Fibroblast of villous mesenchyme (primary cell): ENCODE measurements around the gene APBB2. TPM values are rescaled to one million over a fixed set of nuclear protein-coding genes. Genes with fewer than 3 reads are reported as not detected.
"Not testable (repeated sequence)": the region's sequence is repeated elsewhere in the genome, so short reads cannot be mapped to it uniquely, and the experiment has no call there.

Source experiments
- DNase-seq: peaks from one replicate; pipeline ENCODE4 v3.0.0-alpha.2; 2010; ENCODE audit warnings: low read depth
- H3K4me3 ChIP-seq: 2 replicates; pipeline ENCODE4 v1.5.1; 2011; ENCODE audit warnings: low read depth, mild to moderate bottlenecking, low read length
- total RNA-seq: library from RNA; depleted of rRNA; stranded (reverse); fragments of >200 nt; gene quantifications from 2 replicates; pipeline ENCODE4 v1.2.3, GENCODE V29; 2012
- TF ChIP-seq, protein P1 (sequence below): IDR thresholded peaks from 2 replicates; pipeline ENCODE4 v1.5.1; 2012; ENCODE audit warnings: low read depth, mild to moderate bottlenecking, low read length; ENCODE audit not compliant: insufficient read depth

APBB2 gene
- total RNA-seq, 1 donor = 133 TPM

DNA sequence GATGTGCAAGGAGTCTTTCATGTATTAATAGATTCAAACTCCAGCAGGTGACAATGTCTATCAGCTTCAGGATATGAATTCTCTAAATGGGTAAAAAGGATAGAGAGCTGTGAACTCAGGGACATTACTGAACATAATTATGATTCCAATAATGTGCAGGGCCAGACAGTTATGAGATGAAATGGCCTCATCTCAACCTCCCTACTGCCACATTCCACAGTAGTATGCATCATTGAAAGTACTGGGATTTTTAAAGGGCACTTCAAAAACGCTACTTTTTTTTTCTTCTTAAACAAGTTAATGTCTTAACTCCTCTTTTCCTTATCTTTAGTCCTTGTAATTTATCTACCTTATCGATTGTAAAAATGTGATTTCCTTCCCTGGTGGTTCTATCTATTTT, 202.0 kb downstream of the APBB2 start:
- no peak overlapping the region for H3K4me3 ChIP-seq
- peak; percentile 57 for DNase-seq
- TF ChIP-seq, protein P1, sequence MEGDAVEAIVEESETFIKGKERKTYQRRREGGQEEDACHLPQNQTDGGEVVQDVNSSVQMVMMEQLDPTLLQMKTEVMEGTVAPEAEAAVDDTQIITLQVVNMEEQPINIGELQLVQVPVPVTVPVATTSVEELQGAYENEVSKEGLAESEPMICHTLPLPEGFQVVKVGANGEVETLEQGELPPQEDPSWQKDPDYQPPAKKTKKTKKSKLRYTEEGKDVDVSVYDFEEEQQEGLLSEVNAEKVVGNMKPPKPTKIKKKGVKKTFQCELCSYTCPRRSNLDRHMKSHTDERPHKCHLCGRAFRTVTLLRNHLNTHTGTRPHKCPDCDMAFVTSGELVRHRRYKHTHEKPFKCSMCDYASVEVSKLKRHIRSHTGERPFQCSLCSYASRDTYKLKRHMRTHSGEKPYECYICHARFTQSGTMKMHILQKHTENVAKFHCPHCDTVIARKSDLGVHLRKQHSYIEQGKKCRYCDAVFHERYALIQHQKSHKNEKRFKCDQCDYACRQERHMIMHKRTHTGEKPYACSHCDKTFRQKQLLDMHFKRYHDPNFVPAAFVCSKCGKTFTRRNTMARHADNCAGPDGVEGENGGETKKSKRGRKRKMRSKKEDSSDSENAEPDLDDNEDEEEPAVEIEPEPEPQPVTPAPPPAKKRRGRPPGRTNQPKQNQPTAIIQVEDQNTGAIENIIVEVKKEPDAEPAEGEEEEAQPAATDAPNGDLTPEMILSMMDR = no peak

DNA sequence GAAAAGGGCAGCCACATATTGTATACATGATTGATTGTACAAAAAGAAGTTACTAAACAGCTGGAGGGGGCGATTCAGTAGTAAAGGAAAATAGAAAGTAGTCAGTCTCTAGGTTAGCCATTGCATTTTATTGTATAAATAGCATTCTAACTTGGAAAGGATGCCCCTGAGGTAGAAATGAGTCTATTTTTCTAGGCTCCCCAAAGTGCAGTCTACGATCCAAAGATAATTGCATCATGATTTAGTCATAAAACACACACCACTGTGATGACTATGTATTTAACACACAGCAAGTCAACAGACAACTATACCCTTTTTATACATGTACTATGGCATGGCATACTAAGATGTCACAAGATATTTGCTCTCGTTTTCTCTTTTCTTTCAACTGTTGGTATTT, 204.9 kb downstream of the APBB2 start:
- TF ChIP-seq, protein P1 = no peak
- no peak overlapping the region for H3K4me3 ChIP-seq
- peak; percentile 65 for DNase-seq

DNA sequence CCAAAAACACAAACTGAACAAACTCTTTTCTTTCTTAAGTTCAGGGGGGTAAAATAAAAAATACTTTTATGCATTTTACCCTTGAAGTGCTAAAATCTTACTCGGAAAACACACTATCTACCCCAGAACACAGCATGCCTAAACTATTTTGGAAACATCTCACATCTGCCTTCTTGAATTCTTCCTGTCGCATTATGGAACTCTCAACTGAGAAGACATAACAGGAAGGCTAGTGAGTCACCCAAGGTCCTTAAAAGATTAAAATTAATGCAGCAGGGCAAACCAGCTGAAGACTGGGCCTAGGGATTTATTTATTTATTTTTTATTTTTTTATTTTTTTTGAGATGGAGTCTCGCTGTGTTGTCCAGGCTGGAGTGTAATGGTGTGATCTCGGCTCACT, 208.2 kb downstream of the APBB2 start:
- TF ChIP-seq, protein P1 = no peak
- H3K4me3 ChIP-seq = no peak overlapping the region
- DNase-seq = peak; percentile 55

DNA sequence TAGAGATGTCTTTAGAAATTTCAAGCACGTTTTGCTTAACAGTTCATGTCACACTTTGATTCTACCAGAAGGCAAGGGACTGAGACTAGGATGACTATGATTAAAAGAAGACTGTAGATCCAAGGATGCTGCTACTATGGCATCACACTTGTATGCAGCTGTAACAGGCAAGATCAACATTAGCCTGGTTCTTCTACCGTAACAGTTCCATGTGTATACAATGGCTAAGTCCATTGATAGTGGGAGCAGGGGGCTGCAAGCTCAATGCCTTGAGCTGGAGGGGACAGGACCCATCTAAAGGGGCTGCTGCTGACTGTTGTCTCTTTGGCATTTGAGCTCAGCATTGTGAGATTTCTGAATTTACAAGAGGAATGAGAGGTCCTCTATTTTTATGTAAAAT, 212.0 kb downstream of the APBB2 start:
- DNase-seq = no peak
- no peak overlapping the region for H3K4me3 ChIP-seq
- TF ChIP-seq, protein P1 = no peak

DNA sequence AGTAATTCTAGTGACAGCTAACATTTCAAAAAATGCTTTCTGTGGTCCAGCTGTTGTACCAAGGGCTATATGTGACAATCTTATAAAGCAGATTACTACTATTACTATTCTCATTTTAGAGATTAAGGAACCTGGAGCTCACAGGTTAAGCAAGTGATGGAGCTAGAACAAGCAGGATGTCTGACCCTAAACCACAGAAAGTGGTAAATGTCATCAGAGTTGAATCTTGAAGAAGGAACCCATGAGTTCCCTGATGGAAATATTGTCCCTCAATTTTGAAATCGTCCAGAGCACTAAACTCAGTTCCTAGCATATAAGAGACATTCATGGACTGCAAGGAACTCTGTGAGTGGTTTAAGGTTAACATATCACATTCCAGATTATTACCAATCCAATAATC, 214.0 kb downstream of the APBB2 start:
- TF ChIP-seq, protein P1 = no peak
- H3K4me3 ChIP-seq = no peak overlapping the region
- no peak for DNase-seq

DNA sequence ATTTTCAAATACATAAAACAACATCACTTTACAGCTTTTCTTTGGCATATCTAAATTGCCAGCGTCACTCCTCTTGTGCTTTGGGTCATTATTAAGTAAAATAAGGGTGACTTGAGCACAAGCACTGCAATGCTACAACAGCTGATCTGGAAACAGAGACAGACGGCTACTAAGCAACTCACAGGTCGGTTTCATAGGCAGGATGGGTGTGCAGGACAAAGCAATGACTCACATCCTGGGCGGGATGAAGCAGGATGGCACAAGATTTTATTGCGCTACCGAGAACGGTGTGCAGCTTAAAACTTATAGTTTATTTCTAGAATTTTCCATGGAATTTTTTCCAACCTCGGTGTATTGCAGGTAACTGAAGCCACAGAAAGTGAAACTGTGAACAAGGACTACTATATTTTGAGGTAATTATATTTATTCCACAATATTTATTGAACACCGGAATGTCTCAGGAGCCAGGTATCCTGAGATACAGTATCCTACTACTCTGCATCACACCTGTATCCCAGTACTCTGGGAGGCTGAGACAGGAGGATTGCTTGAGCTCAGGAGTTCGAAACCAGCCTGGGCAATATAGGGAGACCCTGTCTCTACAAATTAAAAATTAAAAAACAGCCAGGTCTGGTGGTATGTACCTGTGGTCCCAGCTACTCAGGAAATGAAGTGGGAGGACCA, 215.5 kb downstream of the APBB2 start:
- DNase-seq = peak; percentile 82
- TF ChIP-seq, protein P1 = no peak
- H3K4me3 ChIP-seq = no peak overlapping the region

DNA sequence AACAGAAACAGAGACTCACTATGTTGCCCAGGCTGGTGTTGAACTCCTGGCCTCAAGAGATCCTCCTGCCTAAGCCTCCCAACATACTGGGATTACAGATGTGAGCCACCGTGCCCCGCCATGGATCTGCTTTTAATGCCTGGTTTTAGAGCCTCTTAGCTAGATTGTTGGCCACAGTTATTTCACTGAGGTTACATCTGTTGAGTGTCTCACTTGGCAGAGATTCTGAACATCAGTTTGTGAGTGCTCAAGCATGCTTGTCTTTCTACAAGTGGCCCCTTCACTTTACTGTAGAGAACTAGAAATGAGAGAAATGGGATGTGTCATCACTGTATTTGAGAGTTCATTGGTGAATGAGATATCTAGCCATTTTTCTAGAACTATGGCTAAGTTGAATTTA, 218.5 kb downstream of the APBB2 start:
- DNase-seq = peak; percentile 85
- TF ChIP-seq, protein P1 = no peak
- H3K4me3 ChIP-seq = no peak overlapping the region

DNA sequence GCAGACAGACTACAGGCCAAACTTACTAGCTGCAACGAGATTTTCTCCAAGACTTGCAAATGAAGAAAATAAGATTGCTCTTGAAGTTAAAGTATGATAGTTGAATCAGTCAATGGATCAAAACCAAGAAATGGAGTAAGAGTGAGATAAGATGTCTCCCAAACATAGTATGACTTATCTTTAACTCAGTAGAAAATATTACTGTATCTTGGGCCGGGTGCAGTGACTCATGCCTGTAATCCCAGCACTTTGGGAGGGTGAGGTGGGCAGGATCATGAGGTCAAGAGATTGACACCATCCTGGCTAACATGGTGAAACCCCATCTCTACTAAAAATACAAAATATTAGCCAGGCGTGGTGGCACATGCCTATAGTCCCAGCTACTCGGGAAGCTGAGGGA, 220.0 kb downstream of the APBB2 start:
- peak; percentile 85 for DNase-seq

DNA sequence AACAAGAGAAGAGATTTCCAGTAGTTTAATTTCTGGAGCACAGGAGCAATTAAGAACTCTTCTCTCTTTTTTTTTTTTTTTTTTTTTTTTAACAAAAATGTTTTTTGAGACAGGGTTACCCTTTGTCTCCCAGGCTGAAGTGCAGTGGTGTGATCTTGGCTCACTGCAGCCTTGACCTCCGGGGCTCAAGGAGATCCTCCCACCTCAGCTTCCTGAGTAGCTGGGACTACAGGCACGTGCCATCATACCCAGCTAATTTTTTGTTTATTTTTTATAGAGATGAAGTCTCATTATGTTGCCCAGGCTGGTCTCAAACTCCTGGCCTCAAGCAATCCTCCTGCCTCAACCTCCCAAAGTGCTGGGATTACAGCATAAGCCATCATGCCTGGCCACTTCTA, 221.0 kb downstream of the APBB2 start:
- H3K4me3 ChIP-seq, DNase-seq: not testable (repeated sequence)

More for the DNA sequence above, 220.0 kb downstream of the APBB2 start:
- not testable (repeated sequence) for H3K4me3 ChIP-seq
